Keratinocyte (primary cell): ENCODE data around the gene POTEI.
"Not testable (repeated sequence)": the region's sequence is repeated elsewhere in the genome, so short reads cannot be mapped to it uniquely, and the experiment has no call there.

Experiments used
- CTCF ChIP-seq, 3 experiments: IDR thresholded peaks in 1 of 3; conservative IDR thresholded peaks in 1 of 3; optimal IDR thresholded peaks in 1 of 3; 2 replicates in 2 of 3; 3 replicates in 1 of 3; pipeline versions ENCODE3 to v1.5.1; 2011; ENCODE audit warnings: low read length in 3 of 3, mild to moderate bottlenecking in 3 of 3, moderate library complexity in 2 of 3, control low read depth in 1 of 3, inconsistent platforms in 1 of 3; ENCODE audit not compliant: insufficient read depth in 2 of 3; ENCODE audit errors: extremely low read depth in 1 of 3
- EZH2 ChIP-seq: IDR thresholded peaks from one replicate; pipeline ENCODE4 v1.6.1; 2012; ENCODE audit warnings: inconsistent platforms, mild to moderate bottlenecking, low read length, moderate library complexity

DNA sequence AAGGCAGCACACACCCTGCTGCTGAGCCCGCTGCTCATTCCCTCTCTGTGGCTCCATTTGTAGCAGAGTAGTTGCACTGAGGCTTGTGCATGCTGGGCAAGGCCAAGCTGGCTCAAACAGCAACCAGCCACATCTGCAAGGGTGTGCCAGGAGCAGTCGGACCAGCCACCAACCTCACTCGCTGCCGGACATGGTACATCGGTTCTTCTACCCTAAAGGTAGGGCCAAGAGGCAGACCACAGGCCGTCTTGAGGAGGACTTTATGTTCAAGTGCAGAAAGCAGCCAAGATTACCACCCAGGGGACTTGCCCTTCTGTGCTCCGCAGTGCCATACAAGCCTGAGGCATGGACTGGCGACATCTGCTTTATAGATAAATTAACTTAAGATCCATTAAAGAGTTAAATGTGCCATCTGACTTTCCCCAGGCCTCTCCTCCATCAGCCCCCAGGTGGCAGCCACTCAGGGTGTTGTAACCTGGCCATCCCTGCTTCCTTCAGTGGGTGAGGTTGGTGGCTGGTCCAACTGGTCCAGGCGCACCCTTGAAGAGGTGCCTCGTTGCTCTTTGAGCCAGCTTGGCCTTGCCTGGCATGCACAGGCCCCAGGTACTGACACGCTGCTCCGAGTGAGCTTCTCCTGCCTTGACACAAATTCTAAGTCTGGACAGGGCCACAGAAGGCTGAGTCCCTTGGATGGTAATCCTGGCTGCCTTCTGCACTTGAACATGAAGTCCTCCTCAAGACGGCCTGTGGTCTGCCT, 55.0 kb downstream of the POTEI start:
- not testable (repeated sequence) for TF ChIP-seq CTCF (optimal IDR thresholded peaks at IDR 0.05 in 1 of 3, IDR thresholded peaks at IDR 0.05 in 1 of 3, conservative IDR thresholded peaks at IDR 0.05 in 1 of 3; ENCODE audit: extremely low read depth in 1 of 3, insufficient read depth in 2 of 3, low read length in 3 of 3); EZH2
